Left cardiac atrium (tissue), 2 donors: ENCODE data around the gene SMIM22. TPM values are rescaled to one million over a fixed set of nuclear protein-coding genes. Genes with fewer than 3 reads are reported as not detected.

ENCODE experiments used
- total RNA-seq, 2 donors: library from RNA; stranded (reverse); fragmentation: NEBNext Ultra II Directional; extraction: Animal tissue kit (Norgen Biotek cat#: 25700); gene quantifications; one replicate each; pipeline ENCODE4 v1.2.1, GENCODE V29; 2021
- donor health status: DM: no; HTN: yes; CAD: no; lungs with severe emphysema.
- donor health status: DM: yes; HTN: yes; CAD: no.

SMIM22 gene
- total RNA-seq, 2 donors from 2014 or later: not detected

Other genes starting within 250 kb of the SMIM22 start
- under 1 TPM in 1 of 2 donors, not detected in 1; 0.10 TPM for gene C16orf96, start 239.0 kb upstream of the SMIM22 start, total RNA-seq
- gene UBALD1, start 180.5 kb upstream of the SMIM22 start, total RNA-seq: 10 to 100 TPM; 19.6 to 20.0 TPM
- gene MGRN1, start 170.5 kb upstream of the SMIM22 start, total RNA-seq: 10 to 100 TPM; 33.1 to 44.6 TPM
- gene NUDT16L1, start 101.8 kb upstream of the SMIM22 start, total RNA-seq: 10 to 100 TPM; 39.1 to 41.0 TPM
- 10 to 100 TPM; 11.0 to 11.6 TPM for gene ANKS3, start 61.1 kb upstream of the SMIM22 start, total RNA-seq
- gene DNAAF8, start 60.8 kb upstream of the SMIM22 start, total RNA-seq: under 1 TPM; 0.52 to 0.85 TPM
- gene ZNF500, start 28.2 kb upstream of the SMIM22 start, total RNA-seq: 10 to 100 TPM in 1 of 2 donors, 1 to 10 TPM in 1; 6.3 to 10.3 TPM
- gene SEPTIN12, start 7.0 kb upstream of the SMIM22 start, total RNA-seq: not detected
- gene ROGDI, start 7.3 kb downstream of the SMIM22 start, total RNA-seq: 10 to 100 TPM; 53.6 to 54.5 TPM
- gene GLYR1, start 51.9 kb downstream of the SMIM22 start, total RNA-seq: 10 to 100 TPM; 65.2 to 78.2 TPM
- 10 to 100 TPM; 28.0 to 33.6 TPM for gene UBN1, start 52.1 kb downstream of the SMIM22 start, total RNA-seq
- 10 to 100 TPM in 1 of 2 donors, 1 to 10 TPM in 1; 6.1 to 15.8 TPM for gene PPL, start 141.8 kb downstream of the SMIM22 start, total RNA-seq
- 1 to 10 TPM in 1 of 2 donors, under 1 TPM in 1; 0.58 to 2.3 TPM for gene SEC14L5, start 163.0 kb downstream of the SMIM22 start, total RNA-seq
- 1 to 10 TPM; 6.8 to 8.4 TPM for gene NAGPA, start 238.6 kb downstream of the SMIM22 start, total RNA-seq